HFFc6 (cell line): Measurements from ENCODE around the gene TBC1D9. TPM values are rescaled to one million over a fixed set of nuclear protein-coding genes. Genes with fewer than 3 reads are reported as not detected.

Experiments
- DNase-seq: peaks from one replicate; pipeline ENCODE4 v3.0.0-alpha.2; 2018
- H3K27ac Mint-ChIP-seq: 2 replicates; pipeline ENCODE4 v1.8.0; 2020; ENCODE audit warnings: mild to moderate bottlenecking, mixed read lengths
- H3K27me3 Mint-ChIP-seq: 2 replicates; pipeline ENCODE4 v1.8.0; 2021; ENCODE audit warnings: mild to moderate bottlenecking, moderate library complexity, mixed read lengths; ENCODE audit not compliant: insufficient read depth
- H3K36me3 Mint-ChIP-seq: 2 replicates; pipeline ENCODE4 v1.8.0; 2021; ENCODE audit warnings: low read depth, mixed read lengths
- H3K4me1 Mint-ChIP-seq: 2 replicates; pipeline ENCODE4 v1.8.0; 2020; ENCODE audit warnings: low read depth, mixed read lengths
- H3K4me3 Mint-ChIP-seq: 2 replicates; pipeline ENCODE4 v1.8.0; 2020; ENCODE audit warnings: mild to moderate bottlenecking, moderate library complexity, mixed read lengths
- H3K9me3 Mint-ChIP-seq: 2 replicates; pipeline ENCODE4 v1.8.0; 2020; ENCODE audit warnings: mild to moderate bottlenecking, mixed read lengths
- CTCF ChIP-seq: fragments of 200-600 bp; sonication (generic); IDR thresholded peaks from 2 replicates; pipeline ENCODE4 v1.5.0; 2021; ENCODE audit warnings: antibody characterized with exemption, mild to moderate bottlenecking
- total RNA-seq, 6 experiments: library from RNA; stranded (reverse); fragmentation: NEBNext Ultra II Directional; extraction: Animal tissue kit (Norgen Biotek cat#: 25700); gene quantifications; 2 replicates in 1 of 6; 3 replicates in 5 of 6; pipeline ENCODE4 v1.2.3, GENCODE V29; 2021

The TBC1D9 gene
- total RNA-seq, 6 experiments from 2014 or later, result 16.3 to 18.8 (median 18.1) TPM

GRCh38 chr4:140738139-140738538 is 18.0 kb downstream of the TBC1D9 start:
- DNase-seq, result no peak
- Mint-ChIP-seq H3K36me3 (no peaks in the 10 kb centered on the region), H3K4me3 (no peak overlapping the region), H3K27me3 (no peaks in the 10 kb centered on the region), H3K9me3 (no peaks in the 10 kb centered on the region), H3K4me1 (peaks cover 58% of the 10 kb centered on the region), H3K27ac (no peak overlapping the region)
- no peak for TF ChIP-seq CTCF

GRCh38 chr4:140736669-140737343 is 19.4 kb downstream of the TBC1D9 start:
- Mint-ChIP-seq H3K27ac (peak overlapping the region; percentile 37; the same call in 1 of the 2 replicates), H3K4me3 (no peak overlapping the region), H3K27me3 (no peaks in the 10 kb centered on the region), H3K9me3 (no peaks in the 10 kb centered on the region), H3K4me1 (peaks cover 45% of the 10 kb centered on the region), H3K36me3 (no peaks in the 10 kb centered on the region)
- TF ChIP-seq CTCF, result no peak
- no peak for DNase-seq

GRCh38 chr4:140735779-140736391 is 20.3 kb downstream of the TBC1D9 start:
- Mint-ChIP-seq H3K4me1 (peaks cover 41% of the 10 kb centered on the region), H3K9me3 (no peaks in the 10 kb centered on the region), H3K4me3 (no peak overlapping the region; the same call in 1 of the 2 replicates), H3K27me3 (no peaks in the 10 kb centered on the region), H3K36me3 (no peaks in the 10 kb centered on the region), H3K27ac (no peak overlapping the region)
- no peak for DNase-seq
- TF ChIP-seq CTCF, result no peak

GRCh38 chr4:140735317-140735716 is 20.9 kb downstream of the TBC1D9 start:
- no peak for TF ChIP-seq CTCF
- DNase-seq, result no peak
- no peak overlapping the region for H3K27ac Mint-ChIP-seq
- H3K27me3 Mint-ChIP-seq, result peaks cover under 1% of the 10 kb centered on the region; the same call in 1 of the 2 replicates
- peaks cover 37% of the 10 kb centered on the region for H3K4me1 Mint-ChIP-seq
- H3K9me3 Mint-ChIP-seq, result no peaks in the 10 kb centered on the region
- H3K4me3 Mint-ChIP-seq, result no peak overlapping the region
- no peaks in the 10 kb centered on the region for H3K36me3 Mint-ChIP-seq

GRCh38 chr4:140732780-140733179 is 23.4 kb downstream of the TBC1D9 start:
- Mint-ChIP-seq H3K9me3 (no peaks in the 10 kb centered on the region), H3K36me3 (no peaks in the 10 kb centered on the region), H3K4me3 (no peak overlapping the region), H3K27ac (no peak overlapping the region), H3K27me3 (peaks cover 2% of the 10 kb centered on the region; the same call in 1 of the 2 replicates), H3K4me1 (peaks cover 46% of the 10 kb centered on the region)
- DNase-seq, result no peak
- no peak for TF ChIP-seq CTCF
